Loucy (cell line): ENCODE data around the gene TSPAN4.

Experiments
- H2AFZ ChIP-seq: fragments of 200-600 bp; sonication (generic); 2 replicates; pipeline ENCODE4 v1.6.0; 2016; ENCODE audit warnings: antibody characterized with exemption, mild to moderate bottlenecking, low read length, moderate library complexity
- H3F3A ChIP-seq: fragments of 200-600 bp; 2 replicates; pipeline ENCODE4 v1.6.0; 2016; ENCODE audit warnings: antibody characterized with exemption, low read depth, mild to moderate bottlenecking
- H3K27me3 ChIP-seq: fragments of 200-600 bp; sonication (generic); 2 replicates; pipeline ENCODE4 v1.6.1; 2014; ENCODE audit warnings: low read length, mild to moderate bottlenecking; ENCODE audit not compliant: insufficient read depth, poor library complexity, severe bottlenecking
- H3K36me3 ChIP-seq: fragments of 200-600 bp; sonication (generic); 2 replicates; pipeline ENCODE4 v1.6.1; 2016; ENCODE audit warnings: low read length; ENCODE audit not compliant: insufficient read depth
- H3K4me1 ChIP-seq: fragments of 200-600 bp; sonication (generic); 2 replicates; pipeline ENCODE4 v1.5.1; 2014; ENCODE audit warnings: low read length, mild to moderate bottlenecking; ENCODE audit not compliant: insufficient read depth, poor library complexity, severe bottlenecking
- H3K4me2 ChIP-seq: fragments of 200-600 bp; sonication (generic); 2 replicates; pipeline ENCODE4 v1.6.0; 2014; ENCODE audit warnings: antibody characterized with exemption, low read length, low read depth, mild to moderate bottlenecking; ENCODE audit not compliant: poor library complexity, severe bottlenecking
- H3K4me3 ChIP-seq: fragments of 200-600 bp; sonication (generic); 2 replicates; pipeline ENCODE4 v1.5.1; 2014; ENCODE audit warnings: low read length, mild to moderate bottlenecking, mixed read lengths; ENCODE audit not compliant: poor library complexity, severe bottlenecking
- H3K79me2 ChIP-seq: fragments of 200-600 bp; sonication (generic); 2 replicates; pipeline ENCODE4 v1.6.1; 2014; ENCODE audit warnings: low read length; ENCODE audit not compliant: insufficient read depth
- H3K9ac ChIP-seq: fragments of 200-600 bp; sonication (generic); 2 replicates; pipeline ENCODE4 v1.6.0; 2014; ENCODE audit warnings: mild to moderate bottlenecking, low read depth, low read length, moderate library complexity; ENCODE audit not compliant: poor library complexity, severe bottlenecking
- H3K9me2 ChIP-seq: fragments of 200-600 bp; sonication (generic); replicated peaks from 2 replicates; pipeline ENCODE4 v1.6.1; 2016; ENCODE audit warnings: low read depth, low read length, mixed read lengths
- H3K9me3 ChIP-seq: fragments of 200-600 bp; sonication (generic); 2 replicates; pipeline ENCODE4 v1.6.1; 2014; ENCODE audit warnings: mild to moderate bottlenecking, antibody characterized with exemption, low read length, low read depth; ENCODE audit not compliant: insufficient read depth
- H4K20me1 ChIP-seq: fragments of 200-600 bp; sonication (generic); 2 replicates; pipeline ENCODE4 v1.6.0; 2014; ENCODE audit warnings: antibody characterized with exemption, low read length, mild to moderate bottlenecking; ENCODE audit not compliant: insufficient read depth, poor library complexity, severe bottlenecking
- EZH2phosphoT487 ChIP-seq: fragments of 200-600 bp; IDR thresholded peaks from 2 replicates; pipeline ENCODE4 v1.6.1; 2018; ENCODE audit warnings: antibody characterized with exemption, mild to moderate bottlenecking, moderate library complexity, borderline replicate concordance
- TF ChIP-seq, protein P1 (sequence below): fragments of 200-600 bp; sonication (generic); conservative IDR thresholded peaks from 2 replicates; pipeline ENCODE4 v1.5.1; 2014; ENCODE audit warnings: mild to moderate bottlenecking, antibody characterized with exemption, low read length

The TSPAN4 gene

GRCh38 chr11:819129-819931 is 23.3 kb upstream of the TSPAN4 start:
- Histone ChIP-seq H3F3A (no peaks in the 10 kb centered on the region), H3K4me3 (peak overlapping the region; percentile 89), H4K20me1 (peaks cover 27% of the 10 kb centered on the region), H3K27me3 (no peaks in the 10 kb centered on the region), H3K9ac (peak overlapping the region; percentile 81), H3K9me3 (no peaks in the 10 kb centered on the region), H3K36me3 (no peaks in the 10 kb centered on the region), H2AFZ (peak overlapping the region; percentile 42; the same call in 1 of the 2 replicates), H3K4me2 (peak overlapping the region; percentile 97), H3K9me2 (no peaks in the 10 kb centered on the region), H3K79me2 (peaks cover 24% of the 10 kb centered on the region), H3K4me1 (peaks cover 14% of the 10 kb centered on the region)
- TF ChIP-seq, protein P1, sequence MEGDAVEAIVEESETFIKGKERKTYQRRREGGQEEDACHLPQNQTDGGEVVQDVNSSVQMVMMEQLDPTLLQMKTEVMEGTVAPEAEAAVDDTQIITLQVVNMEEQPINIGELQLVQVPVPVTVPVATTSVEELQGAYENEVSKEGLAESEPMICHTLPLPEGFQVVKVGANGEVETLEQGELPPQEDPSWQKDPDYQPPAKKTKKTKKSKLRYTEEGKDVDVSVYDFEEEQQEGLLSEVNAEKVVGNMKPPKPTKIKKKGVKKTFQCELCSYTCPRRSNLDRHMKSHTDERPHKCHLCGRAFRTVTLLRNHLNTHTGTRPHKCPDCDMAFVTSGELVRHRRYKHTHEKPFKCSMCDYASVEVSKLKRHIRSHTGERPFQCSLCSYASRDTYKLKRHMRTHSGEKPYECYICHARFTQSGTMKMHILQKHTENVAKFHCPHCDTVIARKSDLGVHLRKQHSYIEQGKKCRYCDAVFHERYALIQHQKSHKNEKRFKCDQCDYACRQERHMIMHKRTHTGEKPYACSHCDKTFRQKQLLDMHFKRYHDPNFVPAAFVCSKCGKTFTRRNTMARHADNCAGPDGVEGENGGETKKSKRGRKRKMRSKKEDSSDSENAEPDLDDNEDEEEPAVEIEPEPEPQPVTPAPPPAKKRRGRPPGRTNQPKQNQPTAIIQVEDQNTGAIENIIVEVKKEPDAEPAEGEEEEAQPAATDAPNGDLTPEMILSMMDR = no peak
- no peak for TF ChIP-seq EZH2phosphoT487

- Histone ChIP-seq H3K4me1 (peaks cover 14% of the 10 kb centered on the region), H3K4me2 (peak overlapping the region; percentile 97), H3K36me3 (no peaks in the 10 kb centered on the region), H3K9me2 (no peaks in the 10 kb centered on the region), H4K20me1 (peaks cover 27% of the 10 kb centered on the region), H3K27me3 (no peaks in the 10 kb centered on the region), H3F3A (no peaks in the 10 kb centered on the region), H2AFZ (peak overlapping the region; percentile 20; the same call in 1 of the 2 replicates), H3K4me3 (peak overlapping the region; percentile 89), H3K9me3 (no peaks in the 10 kb centered on the region), H3K9ac (peak overlapping the region; percentile 81), H3K79me2 (peaks cover 24% of the 10 kb centered on the region)
- no peak for TF ChIP-seq EZH2phosphoT487
Observed at GRCh38 chr11:819943-820649, 22.6 kb upstream of the TSPAN4 start.

DNA sequence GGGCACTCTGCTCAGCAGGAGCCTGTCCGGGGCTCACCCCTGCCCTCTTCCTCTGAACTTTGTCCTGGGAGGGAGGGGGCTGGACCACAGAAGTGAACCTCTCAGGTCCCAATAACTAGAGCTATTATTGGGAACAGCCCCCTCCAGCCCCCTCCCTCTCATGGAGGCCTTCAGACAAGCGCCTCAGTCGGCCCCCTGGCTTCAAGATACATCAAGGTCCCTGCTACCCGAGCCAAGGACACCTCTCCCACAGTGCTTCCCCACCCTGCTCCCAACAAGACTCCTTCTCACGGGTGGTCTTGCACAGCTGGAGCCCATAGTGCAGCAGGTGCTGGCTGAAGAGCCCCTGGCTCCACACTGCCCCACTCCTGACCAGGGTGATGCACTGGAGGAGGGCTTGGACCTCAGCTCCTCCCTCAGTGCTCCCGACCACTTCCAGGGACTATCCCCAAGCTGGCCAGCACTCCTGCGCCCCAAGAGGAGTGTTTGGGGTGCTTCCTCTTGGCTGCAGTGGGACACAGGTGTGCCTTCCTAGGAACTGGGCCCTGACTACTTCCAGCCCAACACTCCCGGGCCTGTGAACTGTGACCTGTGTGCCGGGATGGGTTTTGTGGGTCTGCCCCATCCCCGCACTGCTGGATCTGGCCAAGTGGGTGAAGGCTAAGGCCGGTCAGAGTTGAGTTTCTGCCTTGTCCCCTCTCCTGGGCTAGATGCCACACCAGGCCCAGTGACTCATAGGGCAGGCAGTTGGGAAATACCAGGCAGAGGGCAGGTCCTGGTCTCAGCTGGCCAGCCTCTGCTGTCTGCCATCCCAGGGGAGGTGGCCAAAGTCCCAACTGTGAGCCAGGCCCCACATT is 21.8 kb upstream of the TSPAN4 start:
- Histone ChIP-seq H3K79me2 (peaks cover 24% of the 10 kb centered on the region), H3K27me3 (no peaks in the 10 kb centered on the region), H3K4me2 (peak overlapping the region; percentile 97), H3K9me2 (no peaks in the 10 kb centered on the region), H2AFZ (no peak overlapping the region), H3K36me3 (no peaks in the 10 kb centered on the region), H3K4me3 (peak overlapping the region; percentile 89), H3K9ac (peak overlapping the region; percentile 81), H3K4me1 (peaks cover 22% of the 10 kb centered on the region), H3F3A (no peaks in the 10 kb centered on the region), H3K9me3 (no peaks in the 10 kb centered on the region), H4K20me1 (peaks cover 27% of the 10 kb centered on the region)
- TF ChIP-seq EZH2phosphoT487 = no peak
- TF ChIP-seq, protein P1 = no peak
